A172 (cell line): Measurements from ENCODE around the gene SMIM29. TPM values are rescaled to one million over a fixed set of nuclear protein-coding genes. Genes with fewer than 3 reads are reported as not detected.
"Not testable (repeated sequence)": the region's sequence is repeated elsewhere in the genome, so short reads cannot be mapped to it uniquely, and the experiment has no call there.

ENCODE experiments used
- DNase-seq: peaks from one replicate; pipeline ENCODE4 v3.0.0-alpha.2; 2015; ENCODE audit warnings: low spot score
- total RNA-seq: library from RNA; depleted of rRNA; stranded (reverse); fragments of >200 nt; shearing (Covaris generic); gene quantifications from 2 replicates; pipeline ENCODE4 v1.2.3, GENCODE V29; 2014; rRNA removed

Gene SMIM29
- 49.6 and 70.8 TPM in 2 replicates for total RNA-seq

GRCh38 chr6:34248727-34249468 is at the start of gene SMIM29:
SMIM29 (minus strand) TSS chr6:34249006; CDS start chr6:34247791, 1,215 bp downstream.
- peak; percentile 85 for DNase-seq

GRCh38 chr6:34295721-34296120 is 46.9 kb upstream of the SMIM29 start:
- DNase-seq: peak; percentile 6

GRCh38 chr6:34292954-34293353 is 44.1 kb upstream of the SMIM29 start:
- DNase-seq: no peak

GRCh38 chr6:34289137-34289536 is 40.3 kb upstream of the SMIM29 start:
- no peak for DNase-seq

GRCh38 chr6:34288581-34288980 is 39.8 kb upstream of the SMIM29 start:
- no peak for DNase-seq

- no peak for DNase-seq
These were observed 36.8 kb upstream of the SMIM29 start for GRCh38 chr6:34285448-34286164.

- no peak for DNase-seq
These were observed 36.0 kb upstream of the SMIM29 start for GRCh38 chr6:34284563-34285447.

- no peak for DNase-seq
These were observed 33.0 kb upstream of the SMIM29 start for GRCh38 chr6:34281702-34282334.

- DNase-seq: no peak
These were observed 31.4 kb upstream of the SMIM29 start for GRCh38 chr6:34280216-34280615.

- DNase-seq: no peak
These were observed 30.0 kb upstream of the SMIM29 start for GRCh38 chr6:34278833-34279232.

- DNase-seq: no peak
These were observed 28.9 kb upstream of the SMIM29 start for GRCh38 chr6:34277763-34278112.

- no peak for DNase-seq
These were observed 28.3 kb upstream of the SMIM29 start for GRCh38 chr6:34276881-34277762.

- DNase-seq: no peak
These were observed 27.4 kb upstream of the SMIM29 start for GRCh38 chr6:34276191-34276590.

GRCh38 chr6:34275128-34275804 is 26.5 kb upstream of the SMIM29 start:
- no peak for DNase-seq

- DNase-seq: no peak
These were observed 25.3 kb upstream of the SMIM29 start for GRCh38 chr6:34274129-34274528.

GRCh38 chr6:34273242-34273805 is 24.5 kb upstream of the SMIM29 start:
- no peak for DNase-seq

- DNase-seq: no peak
These were observed 23.5 kb upstream of the SMIM29 start for GRCh38 chr6:34272013-34272926.

GRCh38 chr6:34269658-34270341 is 21.0 kb upstream of the SMIM29 start:
- not testable (repeated sequence) for DNase-seq
